Esophagus squamous epithelium (tissue), 5 donors: ENCODE measurements around the gene GNG2. TPM values are rescaled to one million over a fixed set of nuclear protein-coding genes. Genes with fewer than 3 reads are reported as not detected.

ENCODE experiments used
- DNase-seq: peaks from one replicate; lab custom pipeline; 2025; lab: John Stamatoyannopoulos, UW
- H3K27ac ChIP-seq, 4 donors: fragments of 200-600 bp; sonication (generic); one replicate each; pipeline ENCODE4 v1.5.1; 2016 to 2019; ENCODE audit warnings: mild to moderate bottlenecking in 1 of 4
- H3K27me3 ChIP-seq, 4 donors: fragments of 200-600 bp; sonication (generic); 1 replicate in 3 of 4; 2 replicates in 1 of 4; pipeline versions ENCODE4 v1.5.1 to v1.6.0; 2017 to 2021; ENCODE audit warnings: antibody characterized with exemption in 1 of 4
- H3K36me3 ChIP-seq, 3 donors: fragments of 200-600 bp; sonication (generic); one replicate each; pipeline ENCODE4 v1.5.1; 2016 to 2019
- H3K4me1 ChIP-seq, 3 donors: fragments of 200-600 bp; sonication (generic); one replicate each; pipeline ENCODE4 v1.5.1; 2017 to 2019
- H3K4me3 ChIP-seq, 4 donors: fragments of 200-600 bp; sonication (generic); 1 replicate in 3 of 4; 2 replicates in 1 of 4; pipeline ENCODE4 v1.5.1; 2016 to 2019; ENCODE audit warnings: mild to moderate bottlenecking in 2 of 4, moderate library complexity in 1 of 4
- H3K9me3 ChIP-seq, 3 donors: fragments of 200-600 bp; sonication (generic); one replicate each; pipeline ENCODE4 v1.5.1; 2016 to 2019
- CTCF ChIP-seq, 6 experiments: fragments of 450-650 bp in 4 of 6; fragments of 200-600 bp in 2 of 6; sonication (generic) in 2 of 6; IDR thresholded peaks; one replicate each; pipeline ENCODE4 v1.5.1; 2016 to 2019; ENCODE audit warnings: antibody characterized with exemption in 6 of 6, mild to moderate bottlenecking in 4 of 6, moderate library complexity in 4 of 6
- POLR2A ChIP-seq, 4 donors: fragments of 450-650 bp; IDR thresholded peaks; one replicate each; pipeline ENCODE4 v1.6.1; 2017; ENCODE audit warnings: antibody characterized with exemption in 4 of 4, mild to moderate bottlenecking in 4 of 4, moderate library complexity in 3 of 4
- WGBS, 2 donors: methylation state at CpG; one replicate each; pipeline ENCODE4 v1.1.5; 2018; 5-methylcytosine and 5-hydroxymethylcytosine counted together
- intact Hi-C: fragments of 100-400 bp; cut with DNase I; formaldehyde crosslinking; loops from one replicate; pipeline ENCODE4 v1.15.0; 2022
- total RNA-seq, 4 donors: library from RNA; depleted of rRNA; stranded (reverse); fragments of >200 nt; gene quantifications; one replicate each; pipeline ENCODE4 v1.1.0, GENCODE V29; 2016
- donor health status: DM: yes; HTN: yes; CAD: no.

GNG2 gene
- total RNA-seq, 4 donors from 2014 or later = 1.5 to 8.8 (median 3.7) TPM

- no peak overlapping the region for H3K4me3 ChIP-seq
- TF ChIP-seq POLR2A (IDR thresholded peaks at IDR 0.05) (no peak), CTCF (IDR thresholded peaks at IDR 0.05) (no peak)
- no peaks in the 10 kb centered on the region for H3K4me1 ChIP-seq
- peaks cover 0 to 6% (median 0%) of the 10 kb centered on the region in 3 donors for H3K36me3 ChIP-seq
- no peak overlapping the region for H3K27ac ChIP-seq
- no peak for DNase-seq
- H3K9me3 ChIP-seq = no peaks in the 10 kb centered on the region
- 59 to 61% methylated on average over 3 of the region's 3 CpGs for WGBS, 2 donors
- intact Hi-C loops = no loop called here
- no peaks in the 10 kb centered on the region for H3K27me3 ChIP-seq
Observed at GRCh38 chr14:51951656-51952055, 91.2 kb downstream of the GNG2 start.

- no peak for DNase-seq
- H3K27ac ChIP-seq = no peak overlapping the region
- H3K4me3 ChIP-seq = no peak overlapping the region
- H3K4me1 ChIP-seq = no peaks in the 10 kb centered on the region
- 68 to 86% methylated on average over 2 of the region's 2 CpGs for WGBS, 2 donors
- peaks cover 0 to 12% (median 0%) of the 10 kb centered on the region in 3 donors for H3K9me3 ChIP-seq
- TF ChIP-seq CTCF (IDR thresholded peaks at IDR 0.05) (no peak), POLR2A (IDR thresholded peaks at IDR 0.05) (no peak)
- no peaks in the 10 kb centered on the region for H3K27me3 ChIP-seq
- peaks cover 0 to 6% (median 0%) of the 10 kb centered on the region in 3 donors for H3K36me3 ChIP-seq
- intact Hi-C loops = no loop called here
Observed at GRCh38 chr14:51954031-51954430, 93.6 kb downstream of the GNG2 start.

- Histone ChIP-seq H3K27ac (no peak overlapping the region), H3K4me3 (no peak overlapping the region), H3K9me3 (peaks cover 0 to 12% (median 0%) of the 10 kb centered on the region in 3 donors), H3K4me1 (no peaks in the 10 kb centered on the region), H3K27me3 (no peaks in the 10 kb centered on the region), H3K36me3 (peaks cover 0 to 6% (median 0%) of the 10 kb centered on the region in 3 donors)
- TF ChIP-seq POLR2A (IDR thresholded peaks at IDR 0.05) (no peak), CTCF (IDR thresholded peaks at IDR 0.05) (no peak)
- DNase-seq = no peak
- intact Hi-C loops = no loop called here
- 88 to 95% methylated on average over 3 of the region's 3 CpGs for WGBS, 2 donors
Observed at GRCh38 chr14:51954657-51955056, 94.2 kb downstream of the GNG2 start.

GRCh38 chr14:51957950-51958349 is 97.5 kb downstream of the GNG2 start:
- Histone ChIP-seq H3K36me3 (peaks cover 0 to 6% (median 0%) of the 10 kb centered on the region in 3 donors), H3K27me3 (no peaks in the 10 kb centered on the region), H3K4me3 (no peak overlapping the region), H3K4me1 (peaks cover 0 to 7% (median 3%) of the 10 kb centered on the region in 3 donors), H3K9me3 (peaks cover 0 to 12% (median 0%) of the 10 kb centered on the region in 3 donors), H3K27ac (no peak overlapping the region)
- TF ChIP-seq POLR2A (IDR thresholded peaks at IDR 0.05) (no peak), CTCF (IDR thresholded peaks at IDR 0.05) (no peak)
- no peak for DNase-seq
- WGBS, 2 donors = 37 to 42% methylated on average over 2 of the region's 2 CpGs
- intact Hi-C loops = no loop called here

- intact Hi-C loops = no loop called here
- no peak for DNase-seq
Observed at GRCh38 chr14:51959928-51960327, 99.5 kb downstream of the GNG2 start.

More at GRCh38 chr14:51959928-51960327, 99.5 kb downstream of the GNG2 start:
- TF ChIP-seq POLR2A (IDR thresholded peaks at IDR 0.05) (no peak), CTCF (IDR thresholded peaks at IDR 0.05) (no peak)
- Histone ChIP-seq H3K27ac (no peak overlapping the region), H3K27me3 (no peaks in the 10 kb centered on the region), H3K9me3 (peaks cover 0 to 12% (median 0%) of the 10 kb centered on the region in 3 donors), H3K36me3 (no peaks in the 10 kb centered on the region), H3K4me1 (peaks cover 2 to 13% (median 4%) of the 10 kb centered on the region in 3 donors), H3K4me3 (no peak overlapping the region)
- WGBS, 2 donors = 94 to 100% methylated on average over 1 of the region's 1 CpG
